Stimulated activated CD4-positive, alpha-beta T cell treated with anti-CD3 and anti-CD28 coated beads, TNF-alpha, amount 100 ng/mL, for 4 hours (primary cell): ENCODE data around the gene ARID5A.

ENCODE experiments used
- DNase-seq, 3 experiments: peaks; one replicate each; pipeline ENCODE4 v3.0.0-alpha.2; 2020; ENCODE audit warnings: low read depth in 3 of 3

The ARID5A gene

DNA sequence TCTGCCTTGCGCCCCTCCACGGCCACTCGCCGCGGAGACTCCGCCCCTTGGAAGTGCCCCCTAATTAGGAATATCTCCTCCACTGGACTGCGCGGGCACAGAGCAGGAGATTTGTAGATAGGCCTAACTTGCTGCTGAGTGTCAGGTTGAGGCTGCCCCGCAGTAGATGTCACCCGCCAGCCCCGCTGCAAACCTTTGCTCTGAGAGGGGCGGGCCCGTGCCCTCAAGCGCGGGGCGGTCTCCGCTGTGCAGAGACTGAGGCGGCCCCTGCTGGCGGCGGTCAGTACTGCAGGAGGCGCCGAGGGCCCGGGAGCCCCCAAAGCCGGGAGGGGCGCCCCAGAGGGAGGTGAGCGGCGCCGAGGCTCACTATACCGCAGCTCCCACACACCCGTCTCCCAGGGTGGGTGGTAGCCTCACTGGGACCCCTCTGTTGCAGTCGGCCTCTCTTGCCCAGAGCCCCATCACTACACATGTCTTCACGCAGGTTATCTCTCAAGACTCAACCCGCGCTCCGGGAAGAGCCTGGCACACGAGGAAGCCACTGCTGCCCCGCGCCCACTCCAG lies 28.5 kb upstream of the ARID5A start:
- DNase-seq = peak; percentile 76 to 93 (median 79)

- no peak for DNase-seq
These were observed 27.9 kb upstream of the ARID5A start for GRCh38 chr2:96508521-96509113.

DNA sequence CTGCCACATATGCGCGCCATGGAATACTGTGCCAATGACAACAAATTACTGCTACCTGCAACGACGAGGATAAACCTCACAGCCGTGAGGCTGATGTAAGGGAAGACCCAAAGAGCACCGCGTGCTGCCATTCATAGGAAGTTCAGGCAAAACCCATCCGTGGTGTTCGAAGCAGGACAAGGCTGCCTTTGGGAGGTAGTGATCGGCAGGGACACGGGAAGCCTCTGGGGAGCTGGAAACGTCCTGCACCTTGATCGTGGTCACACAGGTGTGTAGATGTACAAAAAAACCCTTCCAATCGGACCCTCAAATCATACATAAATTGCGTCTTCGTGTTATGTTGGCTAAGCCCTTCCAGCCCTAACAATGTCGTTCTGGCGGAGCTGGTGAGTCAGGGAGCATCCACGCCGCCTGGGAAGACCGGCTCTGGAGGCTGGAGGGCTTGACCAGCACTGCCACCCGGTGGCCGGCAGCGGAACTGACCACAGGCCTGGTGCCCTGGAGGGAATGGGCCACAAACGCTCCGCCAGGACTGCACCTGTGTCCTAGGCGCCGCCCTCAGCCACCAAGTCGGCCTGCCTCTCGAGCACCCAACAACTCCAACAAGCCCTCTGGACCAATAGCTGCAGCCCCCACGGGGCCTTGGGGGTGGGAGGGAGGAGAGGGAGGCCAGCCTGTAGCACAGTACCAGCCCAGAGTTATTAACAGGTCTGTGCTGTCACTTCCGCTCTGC lies 27.3 kb upstream of the ARID5A start:
- DNase-seq = peak in 2 of 3 experiments; percentile 26 to 35

GRCh38 chr2:96509847-96510230 lies 26.7 kb upstream of the ARID5A start:
- no peak for DNase-seq

DNA sequence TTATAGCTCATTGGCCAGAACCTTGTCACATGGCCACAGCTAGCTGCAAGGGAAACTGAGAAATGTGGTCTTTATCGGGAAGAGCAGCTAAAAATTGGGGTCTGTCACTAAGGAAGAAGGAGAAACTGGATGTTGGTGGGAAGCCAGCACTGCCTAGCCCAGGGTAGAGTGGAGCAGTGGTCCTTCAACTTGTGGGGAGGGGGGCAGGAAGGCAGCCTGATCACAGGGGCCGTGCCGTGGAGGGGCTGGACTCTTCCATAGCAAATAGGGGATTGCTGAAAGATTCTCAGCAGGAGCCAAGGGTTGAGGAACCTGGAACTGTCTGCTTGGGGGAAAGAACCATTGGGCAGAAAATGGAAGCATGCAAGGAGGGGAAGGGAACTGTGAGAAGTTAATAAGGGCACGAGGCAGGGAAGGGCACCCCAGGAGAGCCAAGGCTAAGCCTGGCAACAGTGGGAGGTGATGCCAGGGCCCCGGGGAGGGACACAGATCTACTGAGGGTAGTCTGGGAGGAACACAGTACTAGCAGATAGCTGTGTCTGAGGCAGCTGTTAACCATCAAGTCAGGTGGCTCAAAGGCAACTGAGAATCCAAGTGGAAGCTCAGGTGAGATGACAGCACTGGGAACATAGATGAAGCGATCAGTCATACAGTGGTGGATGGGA lies 25.5 kb upstream of the ARID5A start:
- DNase-seq = no peak

DNA sequence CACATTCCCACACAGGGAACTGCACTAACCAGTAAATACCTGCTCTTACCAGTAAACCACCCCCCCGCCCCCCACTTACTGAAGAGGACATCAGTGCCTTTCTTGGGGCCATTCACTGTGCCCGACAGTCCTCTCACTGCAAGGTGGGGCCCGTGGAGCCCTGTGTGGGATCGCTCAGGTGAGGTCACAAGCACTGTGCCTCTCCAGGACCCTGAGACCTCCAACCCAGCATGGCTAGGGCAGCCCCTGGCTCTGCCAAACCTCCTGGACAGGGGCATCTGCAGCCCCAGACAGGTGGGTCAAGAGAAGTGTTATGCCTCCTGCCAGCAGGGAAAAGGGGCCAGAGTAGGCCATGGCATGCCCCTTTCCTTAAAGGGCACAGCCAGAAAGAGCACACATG lies 24.7 kb upstream of the ARID5A start:
- no peak for DNase-seq

GRCh38 chr2:96512341-96512740 lies 24.2 kb upstream of the ARID5A start:
- no peak for DNase-seq

- no peak for DNase-seq
These were observed 22.0 kb upstream of the ARID5A start for GRCh38 chr2:96514521-96514920.

DNA sequence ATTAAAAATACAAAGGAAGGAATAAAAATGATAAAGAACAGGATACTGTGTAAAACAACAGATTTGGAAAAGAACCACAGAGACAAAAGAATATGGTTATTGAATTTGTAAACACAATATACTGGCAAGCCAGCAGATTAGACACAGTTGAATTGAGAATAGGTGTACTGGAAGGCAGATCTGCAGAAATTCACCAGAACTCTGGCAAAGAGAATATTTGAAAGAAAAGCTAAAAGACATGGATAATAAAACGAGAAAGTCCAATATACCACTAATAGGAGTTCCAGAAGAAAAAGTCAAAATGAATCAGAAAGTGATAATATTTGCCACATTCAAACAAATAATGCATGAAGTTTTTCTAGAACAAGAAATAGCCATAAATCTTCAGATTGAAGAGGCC lies 19.5 kb upstream of the ARID5A start:
- DNase-seq = no peak

GRCh38 chr2:96520231-96520630 lies 16.3 kb upstream of the ARID5A start:
- no peak for DNase-seq

DNA sequence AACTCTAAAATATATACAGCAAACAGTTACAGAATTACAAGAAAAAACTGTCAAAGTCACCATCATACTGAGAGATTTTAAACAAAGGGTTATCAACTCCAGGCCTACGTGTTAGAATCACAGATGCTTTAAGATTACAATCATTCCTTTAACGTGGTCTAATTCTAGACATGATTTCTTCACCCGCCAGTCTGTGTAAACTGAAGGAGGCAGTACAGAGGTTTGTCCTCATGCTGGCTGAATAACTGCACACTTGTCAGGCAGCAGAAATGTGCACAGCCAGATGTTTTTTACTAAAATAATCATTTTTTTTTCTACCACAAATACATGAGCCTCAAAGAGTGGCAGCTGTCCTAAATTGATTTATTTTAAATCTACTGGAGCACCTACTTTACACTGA lies 15.9 kb upstream of the ARID5A start:
- no peak for DNase-seq

DNA sequence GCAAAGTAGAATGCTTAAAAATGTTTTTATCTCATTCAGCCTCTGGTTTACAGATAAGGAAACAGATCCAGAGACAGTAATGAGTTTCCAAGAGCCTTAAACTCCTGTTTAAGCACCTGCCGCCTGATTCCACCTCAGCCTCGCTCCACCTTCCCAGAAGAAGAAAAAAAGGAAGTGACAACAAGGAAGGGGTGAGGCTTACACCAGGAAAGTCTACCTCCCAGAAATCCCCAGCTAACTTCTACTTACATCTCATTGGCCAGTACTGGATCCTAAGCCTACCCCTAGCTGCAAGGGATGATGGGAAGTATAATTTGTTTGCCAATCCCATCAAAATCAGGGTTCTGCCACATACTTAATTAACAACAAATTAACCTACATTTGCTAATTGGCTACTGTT lies 15.3 kb upstream of the ARID5A start:
- no peak for DNase-seq

- no peak for DNase-seq
These were observed 14.0 kb upstream of the ARID5A start for GRCh38 chr2:96522304-96523203.

- DNase-seq = no peak
These were observed 12.7 kb upstream of the ARID5A start for GRCh38 chr2:96523659-96524481.

DNA sequence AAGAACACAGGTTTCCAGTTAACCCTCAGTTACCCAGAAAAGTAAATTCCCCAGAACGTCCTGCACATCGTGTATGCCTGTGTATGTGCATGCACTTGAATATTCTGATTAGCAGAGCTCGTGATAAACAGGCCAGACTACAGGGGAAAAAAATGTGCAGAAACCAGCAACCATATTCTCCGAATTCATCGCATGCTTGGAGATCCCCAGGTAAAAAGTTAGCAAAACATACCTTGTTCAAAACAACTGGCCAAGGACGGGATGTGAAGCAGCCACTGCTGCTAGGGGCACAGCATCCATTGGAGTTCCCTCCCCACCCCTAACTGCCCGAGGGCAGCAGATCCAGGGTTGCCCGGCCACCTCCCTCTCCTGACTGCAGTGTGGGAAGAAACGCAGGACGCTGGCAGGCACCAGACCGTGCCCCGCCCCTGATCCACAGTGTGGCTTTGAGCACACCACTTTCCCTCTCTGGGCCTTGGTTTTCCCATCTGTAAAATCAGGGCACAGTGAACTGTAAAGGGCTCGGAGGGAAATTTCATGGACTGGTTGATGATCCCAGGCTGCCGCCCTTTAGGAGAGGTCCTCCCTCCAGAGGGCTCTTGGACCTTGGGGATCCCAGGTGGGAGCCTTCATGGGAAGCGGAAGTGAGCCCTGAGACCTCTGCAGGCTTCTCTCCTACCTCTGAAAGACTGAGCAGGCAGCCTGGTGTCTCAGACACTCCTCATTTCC lies 11.9 kb upstream of the ARID5A start:
- no peak for DNase-seq

DNA sequence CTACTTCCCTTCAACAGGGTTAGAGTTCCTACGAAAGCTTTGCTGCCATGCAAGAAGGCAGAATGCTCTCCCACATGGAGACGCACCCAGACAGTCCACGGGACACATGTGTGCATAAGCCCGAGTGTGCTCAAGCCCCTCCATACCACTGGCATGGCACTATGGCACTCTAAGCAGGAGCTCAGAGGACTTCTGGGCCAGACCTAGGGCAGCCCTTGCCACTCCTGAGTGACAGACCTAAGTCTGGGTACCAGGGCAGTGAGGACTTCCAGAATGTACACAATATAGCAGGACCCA lies 11.4 kb upstream of the ARID5A start:
- DNase-seq = no peak

DNA sequence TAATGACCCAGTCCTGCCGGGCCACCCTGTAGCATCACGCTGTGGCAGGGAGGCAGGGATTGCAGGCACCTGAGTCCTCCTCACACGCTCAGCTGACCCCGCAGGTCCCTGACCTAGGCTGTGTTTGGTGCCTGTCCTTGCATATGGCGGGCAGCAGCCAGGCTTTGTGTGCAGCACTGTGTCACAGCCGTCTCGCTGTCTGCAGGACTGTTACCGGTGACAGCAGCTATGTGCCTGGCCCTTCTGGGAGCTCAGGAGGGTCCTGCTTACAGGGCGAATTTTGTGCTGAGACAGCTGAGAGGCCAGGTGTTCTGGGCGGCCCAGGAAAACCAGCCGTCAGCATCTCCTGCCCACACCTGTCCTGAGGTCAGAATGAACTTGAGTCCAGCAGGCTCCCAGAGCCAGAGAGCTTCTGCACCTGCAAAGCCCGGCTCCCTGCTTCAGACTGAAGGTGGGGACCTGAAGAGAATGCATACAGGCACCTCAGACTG lies 10.4 kb upstream of the ARID5A start:
- no peak for DNase-seq

- no peak for DNase-seq
These were observed 9.8 kb upstream of the ARID5A start for GRCh38 chr2:96526615-96527285.

DNA sequence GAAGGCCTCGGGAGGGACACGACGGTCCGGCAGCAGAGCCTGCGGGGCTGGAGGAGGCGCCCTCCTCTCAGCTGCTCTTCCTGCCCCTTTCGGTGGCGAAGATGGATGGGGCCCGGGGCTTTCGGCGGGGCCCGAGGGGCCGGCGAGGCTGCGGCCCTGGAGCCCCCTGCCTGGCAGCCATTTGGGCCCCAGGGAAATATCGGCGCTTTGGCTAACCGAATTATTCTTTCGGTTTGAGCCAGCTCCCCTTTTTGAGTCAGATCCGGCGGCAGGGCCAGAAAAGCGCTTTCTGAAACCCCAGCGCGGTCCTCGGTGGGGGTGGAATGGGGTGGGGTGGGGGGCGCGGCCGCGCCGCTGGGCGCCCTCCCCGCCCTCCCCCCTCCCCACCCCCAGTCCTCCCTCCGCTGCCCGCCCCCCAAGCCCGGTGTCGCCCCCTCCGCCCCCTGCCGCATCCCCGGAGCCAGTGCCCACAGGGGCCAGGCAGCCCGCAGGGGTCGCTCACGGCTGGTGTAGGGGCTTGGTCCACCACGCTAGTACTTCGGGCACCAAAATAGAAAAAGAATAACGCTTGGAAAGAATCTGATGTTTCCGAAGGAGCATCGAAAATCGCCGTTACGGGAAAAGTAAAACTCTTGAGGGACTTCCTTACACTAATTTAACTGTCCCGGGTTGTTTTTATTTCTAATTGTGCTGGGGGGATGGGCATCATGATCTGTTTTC lies 9.1 kb upstream of the ARID5A start:
- DNase-seq = peak; percentile 39 to 47 (median 47)
